CD8-positive, alpha-beta memory T cell (primary cell): ENCODE results near the gene CYB5R3. TPM values are rescaled to one million over a fixed set of nuclear protein-coding genes. Genes with fewer than 3 reads are reported as not detected.

ENCODE experiments used
- CTCF ChIA-PET: fragments of 350-600 bp; sonication (Branson Sonifier 250); formaldehyde crosslinking; loops from one replicate; lab custom pipeline; 2021; ENCODE audit warnings: antibody characterized with exemption; lab: Charles Lee
- POLR2A ChIA-PET: fragments of 350-600 bp; sonication (Branson Sonifier 250); formaldehyde crosslinking; loops from one replicate; lab custom pipeline; 2021; ENCODE audit warnings: antibody characterized with exemption; lab: Charles Lee
- DNase-seq, 5 donors: peaks; one replicate each; pipeline versions ENCODE4 v3.0.0 to v3.0.0-alpha.2; 2020 to 2022; ENCODE audit warnings: mixed read lengths in 1 of 5
- H3K27ac ChIP-seq: one replicate; pipeline ENCODE4 v1.7.0; 2013; ENCODE audit warnings: low read depth, mild to moderate bottlenecking, low read length, moderate library complexity
- H3K27me3 ChIP-seq: 2 replicates; pipeline ENCODE4 v1.7.0; 2013; ENCODE audit warnings: low read length, mild to moderate bottlenecking; ENCODE audit not compliant: insufficient read depth, poor library complexity, severe bottlenecking
- H3K36me3 ChIP-seq: 2 replicates; pipeline ENCODE4 v1.7.0; 2013; ENCODE audit warnings: mild to moderate bottlenecking, low read length, moderate library complexity; ENCODE audit not compliant: insufficient read depth
- H3K4me1 ChIP-seq: 2 replicates; pipeline ENCODE4 v1.7.0; 2013; ENCODE audit warnings: mild to moderate bottlenecking, low read length, moderate library complexity; ENCODE audit not compliant: insufficient read depth
- H3K4me3 ChIP-seq: 2 replicates; pipeline ENCODE4 v1.7.0; 2013; ENCODE audit warnings: mild to moderate bottlenecking, low read length
- H3K9me3 ChIP-seq: 2 replicates; pipeline ENCODE4 v1.7.0; 2013; ENCODE audit warnings: mild to moderate bottlenecking, low read length
- H3K27ac Mint-ChIP-seq, 8 donors: one replicate each; pipeline ENCODE4 v1.8.0; 2020 to 2021; ENCODE audit warnings: mixed read lengths in 8 of 8, mild to moderate bottlenecking in 6 of 8, inconsistent platforms in 3 of 8, moderate library complexity in 3 of 8
- H3K27me3 Mint-ChIP-seq, 2 donors: one replicate each; pipeline ENCODE4 v1.8.0; 2020 to 2021; ENCODE audit warnings: mixed read lengths in 2 of 2, mild to moderate bottlenecking in 1 of 2, moderate library complexity in 1 of 2
- H3K36me3 Mint-ChIP-seq, 3 donors: one replicate each; pipeline ENCODE4 v1.8.0; 2020 to 2021; ENCODE audit warnings: mixed read lengths in 3 of 3, inconsistent platforms in 1 of 3, mild to moderate bottlenecking in 1 of 3
- H3K4me1 Mint-ChIP-seq, 3 donors: one replicate each; pipeline ENCODE4 v1.8.0; 2020 to 2021; ENCODE audit warnings: mixed read lengths in 3 of 3, inconsistent platforms in 1 of 3, mild to moderate bottlenecking in 1 of 3
- H3K4me3 Mint-ChIP-seq, 7 donors: one replicate each; pipeline ENCODE4 v1.8.0; 2020 to 2021; ENCODE audit warnings: mixed read lengths in 7 of 7, mild to moderate bottlenecking in 6 of 7, moderate library complexity in 4 of 7, inconsistent platforms in 2 of 7
- H3K9me3 Mint-ChIP-seq, 5 donors: one replicate each; pipeline ENCODE4 v1.8.0; 2020 to 2022; ENCODE audit warnings: mixed read lengths in 5 of 5, mild to moderate bottlenecking in 3 of 5, moderate library complexity in 2 of 5, inconsistent platforms in 1 of 5
- polyA plus RNA-seq: library from polyadenylated mRNA; unstranded; fragments of 300-500 nt; fragmentation: Illumina TruSeq; gene quantifications from one replicate; pipeline ENCODE4 v1.2.3, GENCODE V29; 2021
- total RNA-seq, 2 experiments: library from RNA; stranded (reverse); gene quantifications; one replicate each; pipeline ENCODE4 v1.2.3, GENCODE V29; 2021

Gene CYB5R3
- total and polyA plus RNA-seq, 3 experiments from 2014 or later, result 70.9 to 105 (median 75.1) TPM

DNA sequence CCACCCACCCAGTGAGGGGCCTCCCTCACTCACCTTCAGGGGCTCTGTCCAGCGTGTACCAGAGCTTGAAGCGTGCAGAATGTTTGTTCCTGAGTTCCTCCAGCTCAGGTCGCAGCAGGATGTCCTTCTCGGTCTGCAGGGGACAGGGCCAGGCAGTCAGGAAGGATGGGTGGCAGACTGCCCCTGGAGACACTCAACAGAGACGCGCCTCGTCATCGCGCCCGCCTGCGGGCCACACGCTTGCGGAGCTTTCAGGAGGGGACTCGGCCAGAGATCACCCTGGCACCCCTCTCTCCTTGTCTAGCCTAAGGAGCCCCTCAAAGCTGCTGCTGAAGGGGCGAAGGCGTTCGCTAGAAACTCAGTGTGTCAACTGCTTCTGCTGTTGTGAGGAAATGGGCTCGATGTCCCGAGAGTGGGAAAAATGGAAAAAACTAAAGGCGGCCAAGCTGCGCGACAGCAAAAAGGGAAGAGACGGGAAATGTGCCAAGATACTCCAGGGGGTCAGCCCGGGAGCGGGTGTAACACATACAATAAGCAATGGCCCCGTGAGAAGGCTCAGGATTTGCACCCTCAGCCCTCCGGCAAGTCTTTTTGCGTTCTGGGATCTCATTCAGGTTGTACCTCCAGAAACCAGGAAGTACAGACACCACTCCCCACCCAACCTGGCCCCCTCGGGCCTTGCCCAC lies 25.3 kb downstream of the CYB5R3 start:
- Histone ChIP-seq H3K36me3 (peaks cover 9% of the 10 kb centered on the region), H3K4me3 (no peak overlapping the region), H3K9me3 (no peaks in the 10 kb centered on the region), H3K4me1 (no peaks in the 10 kb centered on the region), H3K27me3 (no peaks in the 10 kb centered on the region), H3K27ac (no peak overlapping the region)
- H3K27ac Mint-ChIP-seq, result no peak overlapping the region
- H3K9me3 Mint-ChIP-seq, result no peaks in the 10 kb centered on the region
- peaks cover 0 to 58% (median 3%) of the 10 kb centered on the region in 3 donors for H3K36me3 Mint-ChIP-seq
- peaks cover 5% of the 10 kb centered on the region in 3 donors for H3K4me1 Mint-ChIP-seq
- POLR2A ChIA-PET, result no interaction called here
- DNase-seq, result no peak
- CTCF ChIA-PET, result interaction anchor here (0.7 to 1.3 kb wide), 2 partner anchors 10 to 18 kb away, joined by 3 read pairs; partner anchors contain the start of gene POLDIP3
- H3K4me3 Mint-ChIP-seq, result no peak overlapping the region
- no peaks in the 10 kb centered on the region for H3K27me3 Mint-ChIP-seq

DNA sequence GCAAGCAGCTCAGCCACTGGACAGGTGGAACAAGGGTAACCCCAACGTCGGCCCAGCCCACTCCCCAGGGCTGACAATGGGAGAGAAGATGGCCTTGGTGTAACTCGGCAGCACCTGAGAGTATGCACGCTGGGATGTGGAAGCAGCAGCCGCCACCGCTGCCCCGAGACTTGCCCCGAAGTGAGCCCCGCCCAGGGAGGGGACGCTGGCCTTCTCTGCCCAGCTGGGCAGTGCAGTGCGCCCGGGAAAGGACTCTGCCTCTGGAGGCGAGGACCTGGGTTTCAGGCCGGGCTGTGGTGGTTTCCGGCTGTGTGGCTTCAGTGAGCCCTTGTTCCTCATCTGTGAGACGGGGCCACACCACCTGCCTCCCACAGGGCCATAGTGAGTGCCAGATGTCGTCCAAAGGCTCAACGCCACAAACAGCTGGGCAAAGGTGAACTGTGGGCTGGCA lies 25.9 kb downstream of the CYB5R3 start:
- no peaks in the 10 kb centered on the region for H3K9me3 Mint-ChIP-seq
- H3K36me3 ChIP-seq, result peaks cover 9% of the 10 kb centered on the region
- no peak overlapping the region for H3K4me3 ChIP-seq
- H3K4me1 ChIP-seq, result no peaks in the 10 kb centered on the region
- H3K4me3 Mint-ChIP-seq, result no peak overlapping the region
- H3K4me1 Mint-ChIP-seq, result peaks cover 5% of the 10 kb centered on the region in 3 donors
- no peak overlapping the region for H3K27ac ChIP-seq
- no peaks in the 10 kb centered on the region for H3K27me3 ChIP-seq
- H3K9me3 ChIP-seq, result no peaks in the 10 kb centered on the region
- ChIA-PET CTCF (interaction anchor here (0.7 to 1.3 kb wide), 2 partner anchors 9 to 19 kb away, joined by 3 read pairs; partner anchors contain the start of gene POLDIP3), POLR2A (no interaction called here)
- no peaks in the 10 kb centered on the region for H3K27me3 Mint-ChIP-seq
- peaks cover 0 to 55% (median 3%) of the 10 kb centered on the region in 3 donors for H3K36me3 Mint-ChIP-seq
- H3K27ac Mint-ChIP-seq, result no peak overlapping the region
- no peak for DNase-seq

DNA sequence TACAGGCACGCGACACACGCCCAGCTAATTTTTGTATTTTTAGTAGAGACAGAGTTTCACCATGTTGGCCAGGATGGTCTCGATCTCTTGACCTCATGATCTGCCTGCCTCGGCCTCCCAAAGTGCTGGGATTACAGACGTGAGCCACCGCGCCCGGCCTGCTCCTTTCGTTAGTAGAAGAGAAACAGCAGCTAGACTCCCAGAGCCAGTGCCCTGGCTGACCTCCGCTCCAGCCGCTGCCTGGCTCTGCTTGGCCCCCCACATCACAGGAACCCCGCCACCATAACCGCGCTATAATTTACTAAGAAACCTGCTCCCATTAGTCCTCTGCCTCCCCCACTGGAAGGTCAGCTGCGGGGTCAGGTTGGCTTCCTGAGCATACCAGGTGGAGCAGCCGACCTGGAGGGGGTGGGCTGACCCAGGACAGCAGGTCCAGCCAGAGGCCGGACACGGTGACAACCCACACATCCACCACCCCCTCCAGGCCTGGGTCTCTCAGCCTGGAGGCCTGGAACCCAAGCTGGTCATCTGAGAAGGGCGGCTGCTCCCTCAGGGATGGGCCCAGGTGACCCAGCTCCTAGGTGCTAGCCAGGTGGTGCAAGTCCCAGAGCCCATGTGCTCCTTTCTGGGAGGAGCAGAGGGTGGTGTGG lies 27.0 kb downstream of the CYB5R3 start:
- Mint-ChIP-seq H3K4me3 (no peak overlapping the region), H3K27ac (no peak overlapping the region), H3K9me3 (no peaks in the 10 kb centered on the region), H3K27me3 (no peaks in the 10 kb centered on the region), H3K4me1 (peaks cover 5 to 11% (median 8%) of the 10 kb centered on the region in 3 donors), H3K36me3 (peaks cover 0 to 46% (median 3%) of the 10 kb centered on the region in 3 donors)
- H3K36me3 ChIP-seq, result peaks cover 7% of the 10 kb centered on the region
- no peak overlapping the region for H3K27ac ChIP-seq
- ChIA-PET CTCF (interaction anchor here (1.2 to 2.0 kb wide), 4 partner anchors 9 to 41 kb away, joined by 5 to 6 read pairs (median 5); no protein-coding TSS in a partner anchor), POLR2A (no interaction called here)
- H3K27me3 ChIP-seq, result no peaks in the 10 kb centered on the region
- no peaks in the 10 kb centered on the region for H3K9me3 ChIP-seq
- no peak for DNase-seq
- H3K4me1 ChIP-seq, result no peaks in the 10 kb centered on the region
- H3K4me3 ChIP-seq, result no peak overlapping the region

DNA sequence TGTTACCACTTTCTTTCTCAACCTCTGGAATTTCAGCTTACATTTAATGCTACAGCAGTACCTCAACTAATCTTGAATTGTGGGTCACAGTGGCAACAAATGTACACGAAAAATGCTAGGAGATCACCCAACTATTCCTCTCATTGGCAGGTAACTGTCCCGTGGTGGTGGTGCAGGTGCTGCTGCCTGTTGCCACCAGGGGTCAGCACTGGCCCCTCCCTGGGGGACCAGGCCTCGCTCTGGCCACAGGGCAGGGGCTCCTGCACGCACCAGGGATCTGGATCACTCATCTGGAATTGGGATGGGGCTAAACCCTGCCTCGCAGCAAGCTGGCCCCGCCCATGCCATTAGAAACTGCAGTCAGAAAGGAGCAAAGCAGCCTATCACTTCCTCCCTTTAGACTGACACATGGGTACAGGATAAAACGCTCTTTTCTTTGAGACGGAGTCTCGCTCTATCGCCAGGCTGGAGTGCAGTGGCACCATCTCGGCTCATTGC lies 27.6 kb downstream of the CYB5R3 start:
- Histone ChIP-seq H3K4me3 (no peak overlapping the region), H3K36me3 (peaks cover under 1% of the 10 kb centered on the region), H3K4me1 (no peaks in the 10 kb centered on the region), H3K27ac (no peak overlapping the region), H3K27me3 (no peaks in the 10 kb centered on the region), H3K9me3 (no peaks in the 10 kb centered on the region)
- POLR2A ChIA-PET, result no interaction called here
- peak; percentile 26 to 67 (median 34) for DNase-seq
- Mint-ChIP-seq H3K4me1 (peaks cover 5 to 11% (median 8%) of the 10 kb centered on the region in 3 donors), H3K27ac (peak overlapping the region in 6 of 8 donors; percentile 20 to 84 (median 68)), H3K36me3 (peaks cover 0 to 43% (median 3%) of the 10 kb centered on the region in 3 donors), H3K9me3 (no peaks in the 10 kb centered on the region), H3K27me3 (no peaks in the 10 kb centered on the region), H3K4me3 (peak overlapping the region in 1 of 7 donors; percentile 8)
- CTCF ChIA-PET, result interaction anchor here (0.8 to 2.0 kb wide), 7 partner anchors 10 to 42 kb away, joined by 3 to 6 read pairs (median 5); no protein-coding TSS in a partner anchor

DNA sequence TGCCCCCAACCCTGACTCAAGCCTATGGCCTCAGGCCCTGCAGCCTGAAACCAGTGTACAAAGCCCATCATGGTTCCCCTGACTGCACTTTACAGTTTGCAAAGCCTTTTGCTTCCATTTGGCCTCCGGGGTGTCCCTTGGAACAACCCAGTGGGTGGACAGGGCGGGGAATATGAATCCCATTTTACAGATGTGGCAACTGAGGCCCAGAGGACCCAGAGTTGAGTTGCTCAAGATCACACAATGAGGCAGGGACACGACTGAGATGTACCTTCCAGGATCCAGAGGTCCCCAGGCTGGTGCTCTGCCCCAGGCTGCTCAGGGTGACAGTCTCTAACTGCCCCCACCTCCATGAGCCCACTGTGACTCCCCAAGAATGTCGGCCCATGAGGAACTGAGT lies 29.1 kb downstream of the CYB5R3 start:
- no peak for DNase-seq
- Histone ChIP-seq H3K36me3 (no peaks in the 10 kb centered on the region), H3K9me3 (no peaks in the 10 kb centered on the region), H3K4me3 (no peak overlapping the region), H3K27ac (no peak overlapping the region), H3K27me3 (no peaks in the 10 kb centered on the region), H3K4me1 (peaks cover 7% of the 10 kb centered on the region)
- H3K4me1 Mint-ChIP-seq, result peaks cover 14 to 19% (median 17%) of the 10 kb centered on the region in 3 donors
- no peaks in the 10 kb centered on the region for H3K27me3 Mint-ChIP-seq
- H3K27ac Mint-ChIP-seq, result peak overlapping the region in 1 of 8 donors; percentile 11
- H3K9me3 Mint-ChIP-seq, result no peaks in the 10 kb centered on the region
- no peak overlapping the region for H3K4me3 Mint-ChIP-seq
- ChIA-PET POLR2A (no interaction called here), CTCF (interaction anchor here (1.4 kb wide), 1 partner anchor 30 kb away, joined by 3 read pairs; no protein-coding TSS in a partner anchor)
- peaks cover 0 to 40% (median 2%) of the 10 kb centered on the region in 3 donors for H3K36me3 Mint-ChIP-seq

DNA sequence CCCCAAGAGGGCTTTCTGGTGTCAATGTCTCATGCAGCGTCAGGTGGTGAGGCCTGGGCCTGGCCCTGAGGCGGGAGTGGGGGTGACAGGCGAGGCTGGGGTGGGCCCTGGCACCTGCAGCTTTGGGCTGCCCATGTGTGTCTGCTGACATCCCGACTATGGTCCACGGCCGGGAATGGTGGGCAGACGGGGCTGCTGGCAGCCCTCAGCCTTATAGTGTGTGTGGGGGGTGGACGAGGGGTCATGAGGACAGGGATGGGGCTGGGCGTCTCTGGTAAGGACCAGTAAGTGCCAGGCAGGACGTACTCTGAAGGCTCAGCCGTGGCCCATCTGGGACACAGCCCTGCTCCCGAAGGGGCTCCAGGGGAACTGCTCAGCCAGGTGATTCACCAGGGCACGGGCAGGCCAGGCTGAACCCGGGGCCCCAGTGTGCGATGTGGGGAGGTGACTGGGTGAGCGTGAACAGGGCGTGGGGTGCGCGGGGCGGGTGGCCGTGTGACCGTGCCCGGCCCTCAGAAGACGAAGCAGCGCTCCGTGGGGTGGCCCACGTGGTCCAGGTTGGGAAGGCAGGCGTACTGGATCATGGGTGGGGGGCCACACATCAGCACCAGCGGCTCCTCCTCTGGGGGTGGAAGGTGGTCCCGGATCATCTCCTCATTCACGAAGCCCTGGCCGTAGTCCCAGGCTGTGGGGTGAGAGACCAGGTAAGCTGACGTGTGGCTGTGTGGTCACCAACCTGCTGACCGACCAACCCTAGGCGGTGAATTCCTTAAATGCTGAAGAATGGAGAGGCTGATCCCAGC lies 29.7 kb downstream of the CYB5R3 start:
- ChIA-PET CTCF (interaction anchor here (0.7 to 1.2 kb wide), 3 partner anchors 460 to 620 kb away, joined by 3 read pairs; no protein-coding TSS in a partner anchor), POLR2A (no interaction called here)

DNA sequence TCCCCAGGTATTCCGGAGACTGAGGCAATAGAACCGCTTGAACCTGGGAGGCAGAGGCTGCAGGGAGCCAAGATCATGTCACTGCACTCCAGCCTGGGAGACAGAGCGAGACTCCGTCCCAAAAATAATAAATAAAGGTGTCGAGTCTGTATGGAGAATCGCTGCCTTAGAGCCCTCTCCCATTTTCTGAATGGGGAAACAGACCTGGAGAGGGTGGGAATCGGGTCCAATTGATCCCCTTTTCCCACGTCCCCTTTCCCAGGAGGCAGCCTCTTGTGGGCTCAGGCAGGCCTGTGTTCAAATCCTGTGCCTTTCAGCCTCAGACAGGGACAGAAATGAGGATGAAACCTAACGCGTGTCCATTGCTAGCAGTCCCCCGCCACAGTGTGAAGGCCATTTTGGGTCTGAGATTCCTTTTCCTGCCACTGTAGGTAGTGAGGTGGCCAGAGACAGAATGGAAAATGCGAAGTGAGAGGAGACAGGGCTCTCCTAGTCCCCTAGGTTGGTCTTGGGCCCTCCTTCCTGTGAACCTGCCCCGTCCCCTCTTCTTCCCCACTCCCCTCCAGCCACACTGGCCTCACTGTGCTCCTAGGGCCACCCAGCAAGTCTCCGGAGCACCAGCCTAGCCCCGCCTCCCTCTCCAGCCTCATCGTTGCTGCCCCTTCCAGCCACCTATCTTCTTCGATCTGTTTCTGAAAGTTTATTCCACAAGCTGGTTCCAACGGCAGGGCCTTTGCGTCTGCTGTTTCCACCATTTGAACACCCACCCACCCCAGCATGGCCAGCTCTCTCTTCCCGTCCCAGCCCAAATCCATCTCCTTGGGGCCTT lies 31.8 kb downstream of the CYB5R3 start:
- H3K27ac Mint-ChIP-seq, result peak overlapping the region; percentile 47 to 89 (median 62)
- peaks cover 24% of the 10 kb centered on the region for H3K4me1 ChIP-seq
- no peaks in the 10 kb centered on the region for H3K9me3 Mint-ChIP-seq
- CTCF ChIA-PET, result no interaction called here
- no peaks in the 10 kb centered on the region for H3K27me3 ChIP-seq
- no peak for DNase-seq
- no peaks in the 10 kb centered on the region for H3K27me3 Mint-ChIP-seq
- peak overlapping the region in 3 of 7 donors; percentile 7 to 31 (median 29) for H3K4me3 Mint-ChIP-seq
- H3K9me3 ChIP-seq, result no peaks in the 10 kb centered on the region
- POLR2A ChIA-PET, result no interaction called here
- peaks cover 0 to 39% (median 2%) of the 10 kb centered on the region in 3 donors for H3K36me3 Mint-ChIP-seq
- no peak overlapping the region for H3K4me3 ChIP-seq
- no peaks in the 10 kb centered on the region for H3K36me3 ChIP-seq
- H3K27ac ChIP-seq, result no peak overlapping the region
- H3K4me1 Mint-ChIP-seq, result peaks cover 32 to 42% (median 33%) of the 10 kb centered on the region in 3 donors

More for the DNA sequence above, 29.7 kb downstream of the CYB5R3 start:
- no peak overlapping the region for H3K4me3 Mint-ChIP-seq
- H3K27ac ChIP-seq, result no peak overlapping the region
- H3K9me3 ChIP-seq, result no peaks in the 10 kb centered on the region
- no peaks in the 10 kb centered on the region for H3K36me3 ChIP-seq
- H3K4me1 Mint-ChIP-seq, result peaks cover 15 to 24% (median 18%) of the 10 kb centered on the region in 3 donors
- H3K27me3 ChIP-seq, result no peaks in the 10 kb centered on the region
- H3K9me3 Mint-ChIP-seq, result no peaks in the 10 kb centered on the region
- H3K4me1 ChIP-seq, result peaks cover 7% of the 10 kb centered on the region
- H3K27ac Mint-ChIP-seq, result peak overlapping the region in 1 of 8 donors; percentile 61
- H3K4me3 ChIP-seq, result no peak overlapping the region
- DNase-seq, result no peak
- peaks cover 0 to 43% (median 2%) of the 10 kb centered on the region in 3 donors for H3K36me3 Mint-ChIP-seq
- no peaks in the 10 kb centered on the region for H3K27me3 Mint-ChIP-seq
